ENCODE measurements around the gene VPS11. TPM values are rescaled to one million over a fixed set of nuclear protein-coding genes. Genes with fewer than 3 reads are reported as not detected.
"Not testable (repeated sequence)": the region's sequence is repeated elsewhere in the genome, so short reads cannot be mapped to it uniquely, and the experiment has no call there.

The VPS11 gene
- total RNA-seq, 1 donor from 2014 or later = 42.6 TPM

GRCh38 chr11:119038884-119039283 lies 28.7 kb upstream of the VPS11 start:
- Mint-ChIP-seq H3K36me3 (ENCODE audit: unreplicated experiment) (no peaks in the 10 kb centered on the region), H3K9me3 (ENCODE audit: unreplicated experiment) (no peaks in the 10 kb centered on the region), H3K27ac (ENCODE audit: unreplicated experiment) (no peak overlapping the region)

GRCh38 chr11:119039471-119039870 lies 28.1 kb upstream of the VPS11 start:
- not testable (repeated sequence) for H3K9me3 Mint-ChIP-seq (ENCODE audit: unreplicated experiment); DNase-seq (ENCODE audit: extremely low spot score, unreplicated experiment); H3K27me3 Mint-ChIP-seq (ENCODE audit: unreplicated experiment); H3K27ac Mint-ChIP-seq (ENCODE audit: unreplicated experiment); H3K4me3 Mint-ChIP-seq (ENCODE audit: unreplicated experiment); H3K4me1 Mint-ChIP-seq (ENCODE audit: unreplicated experiment); H3K36me3 Mint-ChIP-seq (ENCODE audit: unreplicated experiment)

More at GRCh38 chr11:119038884-119039283, 28.7 kb upstream of the VPS11 start:
- H3K4me3 Mint-ChIP-seq (ENCODE audit: unreplicated experiment) = no peak overlapping the region
- no peaks in the 10 kb centered on the region for H3K27me3 Mint-ChIP-seq (ENCODE audit: unreplicated experiment)
- no peak for DNase-seq (ENCODE audit: extremely low spot score, unreplicated experiment)
- TF ChIP-seq CTCF (IDR thresholded peaks at IDR 0.05) = no peak
- no peaks in the 10 kb centered on the region for H3K4me1 Mint-ChIP-seq (ENCODE audit: unreplicated experiment)

GRCh38 chr11:119041821-119042514 lies 25.6 kb upstream of the VPS11 start:
- DNase-seq (ENCODE audit: extremely low spot score, unreplicated experiment) = no peak

GRCh38 chr11:119042927-119043326 lies 24.7 kb upstream of the VPS11 start:
- Mint-ChIP-seq H3K36me3 (ENCODE audit: unreplicated experiment) (peaks cover 19% of the 10 kb centered on the region), H3K27ac (ENCODE audit: unreplicated experiment) (no peak overlapping the region), H3K27me3 (ENCODE audit: unreplicated experiment) (no peaks in the 10 kb centered on the region), H3K4me1 (ENCODE audit: unreplicated experiment) (no peaks in the 10 kb centered on the region), H3K9me3 (ENCODE audit: unreplicated experiment) (no peaks in the 10 kb centered on the region), H3K4me3 (ENCODE audit: unreplicated experiment) (no peak overlapping the region)
- DNase-seq (ENCODE audit: extremely low spot score, unreplicated experiment) = no peak
- TF ChIP-seq CTCF (IDR thresholded peaks at IDR 0.05) = no peak

More at GRCh38 chr11:119041821-119042514, 25.6 kb upstream of the VPS11 start:
- Mint-ChIP-seq H3K9me3 (ENCODE audit: unreplicated experiment) (no peaks in the 10 kb centered on the region), H3K4me3 (ENCODE audit: unreplicated experiment) (no peak overlapping the region), H3K36me3 (ENCODE audit: unreplicated experiment) (peaks cover 11% of the 10 kb centered on the region), H3K4me1 (ENCODE audit: unreplicated experiment) (no peaks in the 10 kb centered on the region), H3K27ac (ENCODE audit: unreplicated experiment) (no peak overlapping the region), H3K27me3 (ENCODE audit: unreplicated experiment) (no peaks in the 10 kb centered on the region)
- TF ChIP-seq CTCF (IDR thresholded peaks at IDR 0.05) = no peak

- Mint-ChIP-seq H3K4me1 (ENCODE audit: unreplicated experiment) (no peaks in the 10 kb centered on the region), H3K27ac (ENCODE audit: unreplicated experiment) (no peak overlapping the region), H3K4me3 (ENCODE audit: unreplicated experiment) (no peak overlapping the region), H3K9me3 (ENCODE audit: unreplicated experiment) (no peaks in the 10 kb centered on the region), H3K36me3 (ENCODE audit: unreplicated experiment) (peaks cover 32% of the 10 kb centered on the region), H3K27me3 (ENCODE audit: unreplicated experiment) (no peaks in the 10 kb centered on the region)
- TF ChIP-seq CTCF (IDR thresholded peaks at IDR 0.05) = no peak
- DNase-seq (ENCODE audit: extremely low spot score, unreplicated experiment) = no peak
Measured at GRCh38 chr11:119044708-119045107, 22.9 kb upstream of the VPS11 start.

Measured in osteocyte (in vitro differentiated cells).